Activated naive CD8-positive, alpha-beta T cell treated with anti-CD3 and anti-CD28 coated beads, Interleukin-2, amount 50 U/mL, for 16 hours (primary cell): ENCODE data around the gene DBF4B.
"Not testable (repeated sequence)": the region's sequence is repeated elsewhere in the genome, so short reads cannot be mapped to it uniquely, and the experiment has no call there.

Source experiments
- DNase-seq: peaks from one replicate; pipeline ENCODE4 v3.0.0-alpha.2; 2020; ENCODE audit warnings: low read depth, low spot score

DBF4B gene

DNA sequence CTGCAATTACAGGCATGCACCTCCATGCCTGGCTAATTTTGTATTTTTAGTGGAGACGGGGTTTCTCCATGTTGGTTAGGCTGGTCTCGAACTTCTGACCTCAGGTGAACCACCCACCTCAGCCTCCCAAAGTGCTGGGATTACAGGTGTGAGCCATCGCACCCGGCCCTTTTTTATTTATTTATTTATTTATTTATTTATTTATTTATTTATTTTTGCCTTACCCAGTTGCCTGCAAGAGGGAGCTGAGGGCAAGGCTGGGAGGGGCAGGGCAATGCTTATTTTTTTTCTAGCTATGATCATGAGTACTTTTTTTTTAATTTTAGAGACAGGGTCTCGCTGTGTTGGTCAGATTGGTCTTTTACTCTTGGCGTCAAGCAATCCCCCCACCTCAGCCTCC lies 17.7 kb downstream of the DBF4B start:
- not testable (repeated sequence) for DNase-seq

DNA sequence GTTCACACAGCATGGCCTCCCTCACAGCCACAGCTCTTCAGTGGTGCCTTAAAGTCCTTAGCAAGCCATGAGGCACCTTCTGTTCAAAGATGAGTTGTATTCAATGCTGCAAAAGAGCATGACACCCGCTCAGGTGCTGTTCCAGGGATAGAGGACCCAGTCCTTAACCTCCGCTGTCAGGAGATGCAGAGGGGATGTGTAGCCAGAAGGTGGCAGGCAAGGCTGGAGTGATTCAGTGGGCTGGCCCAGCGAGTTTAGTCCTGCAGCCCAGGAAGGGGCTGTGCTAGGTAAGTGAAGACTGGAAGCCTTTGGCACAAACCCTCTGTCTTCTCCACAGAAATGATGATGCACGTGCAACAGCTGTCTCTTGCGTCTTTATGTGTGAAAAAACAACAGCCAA lies 25.3 kb downstream of the DBF4B start:
- no peak for DNase-seq

DNA sequence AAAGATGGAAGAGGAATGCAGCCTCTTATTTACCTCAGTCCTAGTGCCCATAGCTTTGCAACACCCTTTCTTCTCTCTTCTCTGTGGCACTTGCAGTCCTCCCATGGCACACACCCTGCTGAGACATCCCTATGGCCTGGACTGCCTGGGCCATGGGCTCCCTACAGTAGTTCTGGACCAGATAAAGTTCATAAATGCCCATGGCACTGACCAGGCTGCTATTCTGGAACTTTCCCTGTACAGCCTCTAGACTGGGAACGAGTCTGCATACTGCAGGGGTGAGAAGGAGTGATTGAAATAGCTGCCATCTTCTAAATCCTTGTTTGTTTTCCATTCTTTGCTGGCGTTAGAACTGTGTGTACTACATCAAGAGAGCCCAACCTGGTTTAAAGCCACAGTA lies 25.8 kb downstream of the DBF4B start:
- no peak for DNase-seq

DNA sequence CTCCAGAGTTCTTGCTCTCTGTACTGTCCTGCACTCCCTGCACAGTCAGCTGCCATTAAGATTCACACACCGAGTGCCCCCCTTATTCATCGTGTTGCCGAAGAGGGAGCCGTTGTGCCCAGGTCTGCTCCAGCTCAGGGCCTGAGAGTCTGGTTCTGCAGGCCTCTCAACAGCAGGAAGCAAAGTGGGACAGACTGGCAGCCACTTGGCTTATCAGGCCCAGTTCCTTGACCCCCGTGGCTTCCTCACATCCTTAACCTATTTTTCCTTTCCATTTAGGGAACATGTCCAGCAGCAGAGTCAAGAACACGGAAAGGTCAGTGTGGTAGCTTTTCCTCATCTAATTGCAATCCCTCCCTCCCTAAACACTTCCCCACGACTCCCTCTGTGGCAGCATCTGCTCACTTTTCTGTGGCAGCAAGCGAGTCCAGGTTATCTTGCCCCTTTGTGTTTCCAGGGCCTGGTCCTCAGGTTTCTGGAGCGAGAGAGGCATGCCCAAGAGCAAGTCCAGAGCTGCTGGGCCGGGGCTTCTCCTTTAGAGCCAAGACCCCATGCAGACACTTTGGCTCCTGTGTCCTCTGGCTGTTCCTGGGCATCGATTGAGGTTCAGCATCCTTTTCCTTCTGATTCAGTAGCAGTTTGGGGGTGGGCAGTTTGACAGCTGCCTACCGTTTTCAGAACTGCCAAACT lies 28.2 kb downstream of the DBF4B start:
- DNase-seq = no peak

DNA sequence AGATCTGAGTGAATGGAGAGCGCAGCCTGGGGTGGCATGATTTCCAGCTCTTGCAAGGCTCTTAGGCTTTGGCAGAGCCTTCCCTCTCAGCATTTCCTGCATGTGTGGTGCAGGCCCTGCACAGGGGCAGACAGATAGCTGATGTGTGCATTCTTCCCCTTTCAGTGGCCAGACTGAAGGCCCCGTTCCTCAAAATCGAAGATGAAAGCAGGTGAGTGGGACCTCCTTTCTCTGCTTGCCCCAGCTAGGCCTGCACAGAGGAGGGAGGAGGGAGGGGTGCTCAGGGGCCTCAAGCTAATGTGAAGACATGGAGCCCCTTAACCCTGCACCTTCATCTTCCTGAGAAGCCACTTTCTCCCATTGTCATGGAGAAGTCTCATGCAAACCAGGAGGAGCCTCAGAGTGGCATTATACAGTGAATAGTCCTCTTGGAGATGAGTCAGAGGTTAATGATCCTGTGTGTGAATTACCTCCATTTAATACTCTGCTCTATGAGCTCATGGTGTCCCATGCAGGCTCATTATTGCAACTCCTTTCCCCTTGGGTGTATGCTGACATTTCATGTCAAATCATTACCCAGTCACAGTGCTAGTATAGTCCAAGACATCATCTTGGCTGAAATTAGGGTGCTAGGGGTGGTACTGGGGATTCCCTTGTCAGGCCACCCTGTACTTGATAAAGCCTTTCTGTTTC lies 29.9 kb downstream of the DBF4B start:
- no peak for DNase-seq

DNA sequence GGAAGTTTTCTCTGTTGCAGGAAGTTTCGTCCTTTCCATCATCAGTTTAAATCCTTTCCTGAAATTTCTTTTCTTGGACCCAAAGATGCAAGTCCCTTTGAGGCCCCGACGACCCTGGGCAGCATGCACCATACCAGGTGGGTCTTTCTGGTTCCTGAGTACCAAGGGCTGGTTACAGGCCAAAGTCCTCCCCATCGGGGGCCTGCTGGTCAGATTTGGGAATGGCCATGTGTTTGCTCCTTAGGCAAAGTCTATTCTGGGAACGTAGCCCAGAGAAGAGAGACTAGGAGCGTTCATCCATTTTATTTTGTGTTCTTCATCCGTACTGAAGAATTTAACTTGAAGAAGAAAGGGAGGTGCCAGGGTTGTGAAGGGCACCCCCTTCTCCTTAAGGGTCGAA lies 32.9 kb downstream of the DBF4B start:
- DNase-seq = no peak

DNA sequence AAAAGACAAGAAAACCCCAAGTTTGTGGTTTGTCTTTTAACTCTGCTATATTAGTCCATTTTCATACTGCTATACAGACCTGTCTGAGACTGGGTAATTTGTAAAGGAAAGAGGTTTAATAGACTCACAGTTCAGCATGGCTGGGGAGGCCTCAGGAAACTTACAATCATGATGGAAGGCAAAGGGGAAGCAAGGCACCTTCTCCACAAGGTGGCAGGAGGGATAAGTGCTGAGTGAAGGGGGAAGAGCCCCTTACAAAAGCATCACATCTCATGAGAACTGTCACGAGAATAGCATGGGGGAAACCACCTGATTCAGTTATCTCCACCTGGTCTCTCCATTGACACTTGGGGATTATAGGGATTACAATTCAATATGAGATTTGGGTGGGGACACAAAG lies 36.8 kb downstream of the DBF4B start:
- no peak for DNase-seq

DNA sequence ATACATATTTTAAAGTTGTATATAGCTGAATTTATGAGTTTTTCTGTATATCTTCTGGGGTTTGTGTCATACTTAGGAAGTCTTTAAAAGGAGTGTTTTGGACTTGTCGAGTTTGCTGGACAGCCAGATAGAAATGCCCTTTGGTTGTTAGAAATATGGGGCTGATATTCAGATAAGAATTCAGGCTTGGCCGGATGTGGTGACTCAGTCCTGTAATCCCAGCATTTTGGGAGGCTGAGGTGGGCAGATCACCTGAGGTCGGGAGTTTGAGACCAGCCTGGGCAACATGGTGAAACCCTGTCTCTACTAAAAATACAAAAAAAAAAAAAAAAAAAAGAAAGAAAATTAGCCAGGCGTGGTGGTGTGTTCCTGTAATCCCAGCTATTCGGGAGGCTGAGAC lies 37.3 kb downstream of the DBF4B start:
- not testable (repeated sequence) for DNase-seq

DNA sequence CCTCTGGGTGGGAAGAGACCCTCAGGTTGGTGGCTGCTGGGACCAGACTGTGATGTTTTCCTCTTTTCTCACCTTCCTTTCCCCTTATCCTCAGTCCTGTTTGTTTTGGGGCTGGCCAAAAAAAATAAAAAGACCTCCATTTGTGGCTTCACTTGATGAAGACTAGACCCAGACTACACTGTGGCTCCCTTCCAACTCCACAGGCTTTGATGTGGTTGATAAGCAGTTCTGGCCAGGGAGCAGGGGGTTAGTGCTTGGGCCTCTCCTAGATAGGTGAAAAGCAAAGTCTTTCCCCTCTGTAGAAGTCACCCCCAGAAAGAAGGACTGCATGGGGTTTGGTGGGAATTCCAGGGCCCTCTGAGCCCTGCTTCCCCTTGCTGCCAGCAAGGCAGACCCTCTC lies 39.1 kb downstream of the DBF4B start:
- no peak for DNase-seq

DNA sequence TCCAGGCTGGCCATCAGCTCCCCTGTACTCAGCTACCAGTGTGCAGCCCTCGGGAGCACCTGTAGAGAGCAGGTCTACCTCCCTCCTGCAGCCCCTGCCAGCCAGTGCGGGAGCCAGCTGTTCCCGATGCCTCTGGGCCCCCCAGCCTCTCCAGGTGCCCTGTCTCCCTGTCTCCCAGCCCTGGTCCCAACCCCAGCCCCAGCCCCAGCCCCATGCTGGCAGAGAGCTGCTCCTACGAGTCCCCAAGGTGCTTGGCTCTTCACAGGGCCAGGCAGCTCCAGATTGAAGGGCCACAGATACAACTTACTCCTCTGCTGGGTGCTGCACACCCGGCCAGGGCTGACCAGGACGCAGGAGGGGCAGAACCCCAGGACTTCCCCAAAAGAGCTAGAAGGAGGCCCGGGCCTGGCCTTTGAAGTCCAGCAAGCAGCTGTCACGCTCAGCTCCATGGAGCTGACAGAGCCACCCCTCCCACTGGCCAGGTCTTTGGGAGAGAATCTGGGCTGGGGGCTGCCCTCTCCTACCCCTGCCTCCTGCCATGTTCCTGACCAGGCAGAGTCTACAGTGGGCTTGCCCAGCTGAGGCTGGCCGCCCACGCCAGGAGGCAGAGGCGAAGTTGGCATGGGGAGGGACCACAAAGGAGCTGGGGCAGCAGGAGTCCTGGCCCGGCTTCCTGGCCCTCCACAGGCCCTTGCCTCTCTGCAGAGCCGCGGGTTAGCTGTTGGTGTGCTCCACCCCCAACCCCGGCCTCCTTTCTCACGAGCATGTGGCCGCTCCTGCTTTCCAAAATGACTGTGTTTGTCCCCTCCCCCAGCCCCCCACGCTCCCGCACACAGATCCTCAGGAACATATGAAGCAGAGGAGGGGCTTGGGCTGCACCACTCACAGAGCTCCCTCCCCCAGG lies 40.9 kb downstream of the DBF4B start:
- no peak for DNase-seq

DNA sequence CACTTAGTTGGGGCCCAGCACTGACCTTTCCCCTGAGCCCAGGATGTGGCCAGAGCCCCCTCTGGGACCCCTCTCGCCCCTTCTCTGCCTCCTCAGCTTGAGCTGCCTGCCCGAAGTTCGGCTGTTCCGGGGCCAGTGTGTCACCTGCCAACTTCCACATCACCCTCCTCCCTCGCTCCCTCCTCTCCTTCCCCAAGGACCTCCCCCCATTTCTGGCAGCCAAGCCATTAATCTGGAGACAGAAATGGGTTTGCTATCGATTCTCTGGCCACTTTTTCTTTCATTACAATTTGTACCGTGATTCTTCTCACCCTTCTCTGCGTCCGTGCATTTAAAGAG lies 41.5 kb downstream of the DBF4B start:
- no peak for DNase-seq

DNA sequence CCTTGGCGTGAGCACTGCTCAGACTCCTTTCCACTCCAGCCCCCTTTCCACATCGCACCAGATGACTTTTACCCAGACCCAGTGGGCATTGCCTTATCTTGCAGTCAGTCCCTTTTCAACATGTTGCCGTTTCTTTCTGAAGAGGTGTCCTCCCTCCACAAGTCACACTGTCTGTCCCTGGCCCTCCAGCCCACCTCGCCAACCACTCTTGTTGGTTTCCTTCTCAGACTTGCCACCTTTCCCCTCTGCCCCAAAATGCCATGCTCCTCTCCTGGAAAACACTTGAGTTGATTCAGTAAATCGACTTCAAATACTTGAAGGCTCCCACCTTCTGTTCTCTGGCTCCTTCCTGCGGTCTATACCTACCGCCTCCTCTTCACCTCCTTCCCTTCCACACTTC lies 42.9 kb downstream of the DBF4B start:
- no peak for DNase-seq

DNA sequence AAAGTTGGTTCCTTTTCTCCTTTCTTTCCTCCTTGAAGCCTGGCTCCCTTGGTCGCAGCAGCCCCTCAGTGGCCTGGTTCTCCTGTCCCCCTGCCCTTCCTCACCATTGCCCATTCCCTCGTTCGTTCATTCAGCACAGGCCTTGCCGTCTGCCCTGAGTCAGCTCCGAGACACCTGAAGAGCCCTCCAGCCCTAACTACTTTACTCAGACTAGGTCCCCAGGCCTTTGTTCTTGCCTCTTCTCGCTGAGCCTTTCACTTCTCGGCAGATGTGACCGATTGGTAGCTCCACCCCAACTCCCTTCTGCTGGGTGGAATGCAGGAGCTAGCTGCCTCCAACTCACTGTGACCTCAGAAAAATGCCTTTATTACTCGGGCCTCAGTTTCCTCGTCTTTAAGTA lies 43.3 kb downstream of the DBF4B start:
- no peak for DNase-seq

DNA sequence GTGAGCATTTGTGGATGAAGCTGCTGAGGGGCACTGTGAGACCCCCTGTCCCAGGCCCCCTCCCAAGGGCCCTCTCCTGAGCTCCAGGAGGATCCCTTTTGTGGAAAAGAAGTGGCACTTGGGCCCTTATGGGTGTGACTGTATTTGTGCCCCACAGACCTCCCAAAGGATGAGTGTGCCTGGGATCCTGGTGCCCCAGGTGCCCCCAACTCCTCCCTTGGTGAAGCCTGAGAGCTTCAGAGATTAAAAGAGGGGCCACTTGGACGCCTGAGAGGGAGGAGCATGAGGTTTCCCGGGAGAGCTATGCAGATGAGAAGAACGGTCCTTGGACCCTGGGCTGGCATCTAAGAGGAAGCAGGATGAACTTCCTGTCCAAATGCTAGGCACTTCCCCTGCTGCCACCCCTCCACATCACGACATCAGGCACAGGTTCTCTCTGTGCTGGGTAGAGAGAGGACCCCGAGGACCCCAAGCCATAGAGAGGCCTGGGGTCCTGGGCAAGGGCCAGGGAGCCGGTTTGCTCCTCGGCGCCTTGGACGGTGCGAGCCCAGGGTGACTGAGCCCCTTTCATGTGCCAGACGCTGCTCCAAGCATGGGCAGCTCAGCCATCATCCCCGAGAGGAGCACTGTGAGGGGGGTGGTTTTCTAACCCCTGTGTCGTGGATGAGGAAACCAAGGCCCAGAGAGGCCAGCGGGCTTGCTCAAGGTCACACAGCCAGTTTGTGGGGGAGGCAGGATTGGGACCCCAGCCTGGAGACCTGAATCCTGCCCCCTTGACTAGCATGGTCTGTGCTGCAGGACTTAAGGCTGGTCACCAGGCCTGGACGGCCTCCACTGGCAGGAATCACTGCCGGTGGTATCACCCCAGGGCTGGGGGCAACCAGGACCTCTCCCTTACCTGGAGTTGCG lies 44.7 kb downstream of the DBF4B start:
- DNase-seq = no peak

DNA sequence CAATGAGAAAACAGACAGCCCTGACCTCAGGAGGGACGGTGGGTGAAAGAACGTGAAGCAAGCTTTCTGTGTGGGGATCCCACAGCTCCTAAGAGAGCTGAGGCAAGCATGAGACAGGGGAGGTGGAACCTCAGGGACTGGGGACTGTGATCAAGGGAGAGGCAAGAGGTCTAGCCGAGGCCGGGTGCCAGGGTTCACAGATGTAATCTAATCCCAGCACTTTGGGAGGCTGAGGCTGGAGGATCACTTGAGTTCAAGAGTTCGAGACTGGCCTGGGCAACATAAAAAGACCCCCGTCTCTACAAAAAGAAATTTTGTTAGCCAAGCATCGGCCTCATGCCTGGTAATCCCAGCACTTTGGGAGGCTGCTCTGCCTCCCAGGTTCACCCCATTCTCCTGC lies 45.8 kb downstream of the DBF4B start:
- DNase-seq = no peak

DNA sequence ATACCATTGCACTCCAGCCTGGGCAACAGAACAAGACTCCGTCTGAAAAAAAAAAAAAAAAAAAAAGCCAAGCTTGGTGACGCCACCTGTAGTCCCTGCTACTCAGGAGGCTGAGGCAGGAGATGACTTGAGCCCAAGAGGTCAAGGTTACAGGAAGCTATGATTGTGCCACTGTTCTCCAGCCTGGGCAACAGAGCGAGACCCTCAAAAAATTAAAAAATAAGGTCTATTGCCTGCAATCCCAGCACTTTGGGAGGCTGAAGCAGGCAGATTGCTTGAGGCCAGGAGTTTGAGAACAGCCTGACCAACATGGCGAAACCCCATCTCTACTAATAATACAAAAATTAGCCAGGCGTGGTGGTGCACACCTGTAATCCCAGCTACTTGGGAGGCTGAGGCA lies 46.7 kb downstream of the DBF4B start:
- not testable (repeated sequence) for DNase-seq

DNA sequence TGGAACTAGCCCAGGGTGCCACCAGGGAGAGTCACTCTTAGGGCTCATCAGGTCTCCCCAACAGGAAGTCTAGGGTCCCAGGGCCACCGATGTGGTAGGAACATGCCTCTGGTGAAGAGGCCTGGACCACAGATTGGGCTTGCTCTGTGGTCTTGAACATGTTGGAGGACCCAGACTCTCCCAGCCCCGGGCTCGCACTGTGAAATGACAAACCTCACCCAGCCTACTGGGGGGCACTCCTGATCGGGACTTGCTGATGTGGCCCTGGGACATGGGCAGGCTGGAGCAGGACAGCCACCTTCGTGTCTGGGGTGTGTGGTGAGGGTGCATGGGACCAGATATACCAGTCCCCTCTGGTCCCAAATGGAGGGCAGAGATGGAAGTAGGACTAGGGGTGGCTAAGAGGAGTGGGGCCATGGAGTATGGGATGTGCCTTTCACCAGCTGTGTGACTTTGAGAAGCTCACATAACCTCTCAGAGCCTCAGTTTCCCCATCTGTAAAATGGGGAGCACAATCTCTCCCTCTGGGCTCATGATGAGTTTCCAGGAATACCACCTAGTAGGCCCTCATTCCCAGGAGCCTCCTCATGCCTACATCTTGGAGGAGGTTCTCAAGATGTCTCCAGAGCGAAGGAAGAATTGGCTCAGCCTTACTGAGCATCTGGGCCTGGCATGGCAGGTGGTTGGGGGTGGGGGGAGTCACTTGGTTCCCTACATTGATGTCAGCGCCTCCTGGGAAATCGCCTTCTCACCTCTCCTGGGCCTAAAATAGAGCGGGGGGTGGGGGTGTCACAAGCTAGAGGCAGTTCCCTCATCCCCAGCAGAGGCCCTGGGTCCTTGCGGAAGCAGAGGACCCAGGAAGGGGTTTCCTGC lies 48.8 kb downstream of the DBF4B start:
- DNase-seq = no peak

DNA sequence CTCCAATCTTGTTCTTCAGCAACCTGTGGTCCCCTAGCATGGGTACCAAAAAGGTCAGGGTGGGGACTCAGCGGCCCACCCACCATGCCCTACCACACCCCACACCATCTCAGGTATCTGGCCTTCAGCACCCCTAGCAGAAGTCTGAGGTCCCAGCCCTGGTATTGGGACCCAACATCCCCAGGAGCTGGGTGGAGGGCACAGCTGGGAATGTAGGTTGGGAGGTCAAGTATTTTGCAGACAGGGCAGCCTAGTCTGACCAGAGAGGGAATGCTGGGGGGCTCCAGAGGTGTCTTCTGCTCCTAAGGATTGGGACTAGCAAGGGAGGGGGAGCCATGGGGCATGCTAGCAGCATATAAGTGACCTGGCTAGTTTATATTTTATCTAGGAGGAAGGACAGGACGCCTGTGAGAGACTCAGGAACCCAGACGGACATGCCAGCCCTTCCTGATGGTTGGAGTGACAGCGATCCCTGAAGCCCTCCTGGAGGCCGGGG lies 49.5 kb downstream of the DBF4B start:
- DNase-seq = no peak

DNA sequence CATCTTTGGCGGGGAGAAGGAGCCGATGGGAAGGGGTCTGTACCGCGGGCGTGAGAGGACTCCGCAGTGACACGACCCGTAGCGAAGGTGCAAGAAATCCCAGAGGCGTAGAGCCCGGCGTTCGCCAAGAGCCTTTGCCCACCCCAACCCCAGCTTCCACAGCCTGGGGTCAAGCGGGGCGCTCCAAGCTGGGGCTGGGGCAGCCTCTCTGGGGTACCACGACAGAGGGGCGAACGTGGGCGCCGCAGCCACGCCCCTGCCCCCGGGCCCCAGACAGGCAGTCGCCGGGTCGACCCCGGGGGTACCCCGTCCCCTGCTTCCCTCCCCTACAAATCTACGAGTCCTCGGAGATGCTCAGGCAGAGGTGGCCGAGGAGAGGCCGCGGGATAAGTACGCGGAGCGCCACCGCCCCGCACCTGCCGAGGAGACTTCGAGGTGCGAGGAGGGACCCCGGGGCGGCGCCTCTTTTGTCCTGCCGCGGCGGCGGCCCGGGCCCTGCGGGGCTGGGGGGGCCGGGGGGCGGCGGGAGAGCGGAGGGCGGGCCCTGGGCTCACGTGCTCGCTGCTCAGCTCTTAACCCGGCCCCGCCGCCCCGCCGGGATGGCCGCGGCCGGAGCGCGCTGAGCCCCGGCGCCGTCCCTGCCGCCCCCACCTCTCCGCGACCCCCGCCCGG lies 50.1 kb downstream of the DBF4B start, which contains the start of gene ADAM11:
ADAM11 (plus strand) TSS at position 575 of the 672 bp plus-strand sequence. CDS start 212 bp downstream, outside the sequence.
- DNase-seq = no peak
